ENCODE data around the gene APOF. TPM values are rescaled to one million over a fixed set of nuclear protein-coding genes. Genes with fewer than 3 reads are reported as not detected.
A peak's percentile ranks its signal among the peaks of the same experiment; 100 is the strongest.

APOF gene
- total and polyA plus RNA-seq, 9 of the 15 experiments (the other 6 are each of a cell fraction or from before 2014, with no cell fraction given): 0.09 to 0.15 (median 0.12) TPM; not detected in 5

DNA sequence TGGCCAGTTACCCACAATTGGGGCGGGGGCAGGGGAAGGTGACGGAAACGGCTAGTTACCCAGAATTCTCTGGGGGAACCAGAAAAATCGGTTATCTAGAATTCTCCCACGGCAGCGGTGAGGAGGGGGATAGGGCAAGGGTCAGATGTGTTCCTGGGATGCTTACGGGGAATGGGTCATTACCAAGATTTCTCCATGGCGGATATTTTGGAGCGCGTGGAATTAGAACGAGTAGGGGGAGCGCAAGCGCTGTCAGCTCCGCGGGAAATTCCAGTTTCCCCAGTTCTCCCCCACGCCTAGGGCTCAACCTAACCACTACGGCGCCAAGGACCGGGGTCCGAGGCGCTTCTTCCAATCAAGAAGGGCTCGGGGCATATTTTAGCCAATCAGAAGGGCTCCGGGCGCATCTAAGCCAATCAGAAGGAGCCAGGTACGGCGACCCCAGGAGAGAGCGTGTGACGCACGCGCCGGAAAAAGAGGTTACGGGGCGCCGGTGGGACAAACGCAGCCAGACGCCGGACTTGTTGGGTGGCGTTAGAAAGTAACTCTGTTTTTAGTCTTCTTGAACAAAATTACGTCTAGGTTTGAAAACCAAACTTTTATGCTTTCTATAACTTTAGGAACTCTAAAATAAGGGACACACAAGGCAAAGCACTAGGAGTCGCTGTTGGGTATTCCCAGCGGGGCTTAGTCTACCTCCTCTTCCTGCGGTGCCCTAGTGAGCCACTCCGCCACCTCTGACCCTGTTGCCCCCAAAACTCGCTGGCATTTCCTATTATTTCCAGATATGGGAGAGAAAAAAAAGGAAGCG lies 28.8 kb downstream of the APOF start, which contains the start of gene PAN2 (continued):
- TF ChIP-seq, protein P1, sequence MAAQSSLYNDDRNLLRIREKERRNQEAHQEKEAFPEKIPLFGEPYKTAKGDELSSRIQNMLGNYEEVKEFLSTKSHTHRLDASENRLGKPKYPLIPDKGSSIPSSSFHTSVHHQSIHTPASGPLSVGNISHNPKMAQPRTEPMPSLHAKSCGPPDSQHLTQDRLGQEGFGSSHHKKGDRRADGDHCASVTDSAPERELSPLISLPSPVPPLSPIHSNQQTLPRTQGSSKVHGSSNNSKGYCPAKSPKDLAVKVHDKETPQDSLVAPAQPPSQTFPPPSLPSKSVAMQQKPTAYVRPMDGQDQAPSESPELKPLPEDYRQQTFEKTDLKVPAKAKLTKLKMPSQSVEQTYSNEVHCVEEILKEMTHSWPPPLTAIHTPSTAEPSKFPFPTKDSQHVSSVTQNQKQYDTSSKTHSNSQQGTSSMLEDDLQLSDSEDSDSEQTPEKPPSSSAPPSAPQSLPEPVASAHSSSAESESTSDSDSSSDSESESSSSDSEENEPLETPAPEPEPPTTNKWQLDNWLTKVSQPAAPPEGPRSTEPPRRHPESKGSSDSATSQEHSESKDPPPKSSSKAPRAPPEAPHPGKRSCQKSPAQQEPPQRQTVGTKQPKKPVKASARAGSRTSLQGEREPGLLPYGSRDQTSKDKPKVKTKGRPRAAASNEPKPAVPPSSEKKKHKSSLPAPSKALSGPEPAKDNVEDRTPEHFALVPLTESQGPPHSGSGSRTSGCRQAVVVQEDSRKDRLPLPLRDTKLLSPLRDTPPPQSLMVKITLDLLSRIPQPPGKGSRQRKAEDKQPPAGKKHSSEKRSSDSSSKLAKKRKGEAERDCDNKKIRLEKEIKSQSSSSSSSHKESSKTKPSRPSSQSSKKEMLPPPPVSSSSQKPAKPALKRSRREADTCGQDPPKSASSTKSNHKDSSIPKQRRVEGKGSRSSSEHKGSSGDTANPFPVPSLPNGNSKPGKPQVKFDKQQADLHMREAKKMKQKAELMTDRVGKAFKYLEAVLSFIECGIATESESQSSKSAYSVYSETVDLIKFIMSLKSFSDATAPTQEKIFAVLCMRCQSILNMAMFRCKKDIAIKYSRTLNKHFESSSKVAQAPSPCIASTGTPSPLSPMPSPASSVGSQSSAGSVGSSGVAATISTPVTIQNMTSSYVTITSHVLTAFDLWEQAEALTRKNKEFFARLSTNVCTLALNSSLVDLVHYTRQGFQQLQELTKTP (IDR thresholded peaks at IDR 0.05; ENCODE audit: low read depth in 1 of 2, partially characterized antibody in 2 of 2): peak; percentile 66 to 85
- TF ChIP-seq SMC3 (conservative IDR thresholded peaks at IDR 0.05; ENCODE audit: insufficient read depth, low read depth, low read length) (no peak), PHTF2 (CRISPR knock-in tag; IDR thresholded peaks at IDR 0.05) (no peak), TGIF2 (CRISPR knock-in tag; IDR thresholded peaks at IDR 0.05) (no peak), MTA1 (IDR thresholded peaks at IDR 0.05; ENCODE audit: borderline replicate concordance) (no peak; the same call in 1 of the 2 replicates), ZNF212 (CRISPR knock-in tag; IDR thresholded peaks at IDR 0.05) (no peak), KLF10 (CRISPR knock-in tag; IDR thresholded peaks at IDR 0.05) (no peak), HEY1 (CRISPR knock-in tag; IDR thresholded peaks at IDR 0.05; ENCODE audit: borderline replicate concordance) (0 out of 2 replicates have a peak, but pooled peaks have one; percentile 55), ZNF583 (CRISPR knock-in tag; IDR thresholded peaks at IDR 0.05) (peak; percentile 72; the same call in 1 of the 2 replicates), RAD51 (IDR thresholded peaks at IDR 0.05; ENCODE audit: borderline replicate concordance, low read depth) (no peak), ZNF23 (CRISPR knock-in tag; IDR thresholded peaks at IDR 0.05) (no peak), ZNF766 (CRISPR knock-in tag; conservative IDR thresholded peaks at IDR 0.05) (peak; percentile 75), ZFP36 (IDR thresholded peaks at IDR 0.05; ENCODE audit: low read depth, low read length, partially characterized antibody) (no peak), SMARCA5 (IDR thresholded peaks at IDR 0.05) (no peak), TRIM24 (IDR thresholded peaks at IDR 0.05) (peak in 1 of 2 experiments; percentile 29; a peak in 1 of 4 replicates), GABPB2 (CRISPR knock-in tag; conservative IDR thresholded peaks at IDR 0.05) (no peak), ZNF644 (tag; IDR thresholded peaks at IDR 0.05; ENCODE audit: low read depth) (no peak), ARID2 (IDR thresholded peaks at IDR 0.05) (no peak), ZNF282 (CRISPR knock-in tag; IDR thresholded peaks at IDR 0.05) (no peak)
- TF ChIP-seq, protein P2, sequence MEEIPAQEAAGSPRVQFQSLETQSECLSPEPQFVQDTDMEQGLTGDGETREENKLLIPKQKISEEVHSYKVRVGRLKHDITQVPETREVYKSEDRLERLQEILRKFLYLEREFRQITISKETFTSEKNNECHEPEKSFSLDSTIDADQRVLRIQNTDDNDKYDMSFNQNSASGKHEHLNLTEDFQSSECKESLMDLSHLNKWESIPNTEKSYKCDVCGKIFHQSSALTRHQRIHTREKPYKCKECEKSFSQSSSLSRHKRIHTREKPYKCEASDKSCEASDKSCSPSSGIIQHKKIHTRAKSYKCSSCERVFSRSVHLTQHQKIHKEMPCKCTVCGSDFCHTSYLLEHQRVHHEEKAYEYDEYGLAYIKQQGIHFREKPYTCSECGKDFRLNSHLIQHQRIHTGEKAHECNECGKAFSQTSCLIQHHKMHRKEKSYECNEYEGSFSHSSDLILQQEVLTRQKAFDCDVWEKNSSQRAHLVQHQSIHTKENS (CRISPR knock-in tag; IDR thresholded peaks at IDR 0.05): no peak
- TF ChIP-seq, protein P3, sequence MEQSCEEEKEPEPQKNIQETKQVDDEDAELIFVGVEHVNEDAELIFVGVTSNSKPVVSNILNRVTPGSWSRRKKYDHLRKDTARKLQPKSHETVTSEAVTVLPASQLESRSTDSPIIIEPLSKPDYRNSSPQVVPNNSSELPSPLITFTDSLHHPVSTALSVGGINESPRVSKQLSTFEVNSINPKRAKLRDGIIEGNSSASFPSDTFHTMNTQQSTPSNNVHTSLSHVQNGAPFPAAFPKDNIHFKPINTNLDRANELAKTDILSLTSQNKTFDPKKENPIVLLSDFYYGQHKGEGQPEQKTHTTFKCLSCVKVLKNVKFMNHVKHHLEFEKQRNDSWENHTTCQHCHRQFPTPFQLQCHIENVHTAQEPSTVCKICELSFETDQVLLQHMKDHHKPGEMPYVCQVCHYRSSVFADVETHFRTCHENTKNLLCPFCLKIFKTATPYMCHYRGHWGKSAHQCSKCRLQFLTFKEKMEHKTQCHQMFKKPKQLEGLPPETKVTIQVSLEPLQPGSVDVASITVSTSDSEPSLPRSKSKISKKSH (CRISPR knock-in tag; IDR thresholded peaks at IDR 0.05): no peak

All from K562 (cell line).